NCI-H2171 (cell line): Measurements from ENCODE around the gene RNF144A.
"Not testable (repeated sequence)": the region's sequence is repeated elsewhere in the genome, so short reads cannot be mapped to it uniquely, and the experiment has no call there.

Experiments used
- DNase-seq: peaks from one replicate; lab custom pipeline; 2025; lab: John Stamatoyannopoulos, UW

RNF144A gene

GRCh38 chr2:6917071-6917760 lies at the start of gene RNF144A:
TSS of gene RNF144A (plus strand) at chr2:6917412. CDS start at chr2:6996927, 79,515 bp downstream.
- DNase-seq, result peak; percentile 58

- DNase-seq, result no peak
These were observed 44.8 kb upstream of the RNF144A start for GRCh38 chr2:6872394-6872793.

GRCh38 chr2:6874032-6874431 lies 43.2 kb upstream of the RNF144A start:
- DNase-seq, result no peak

- no peak for DNase-seq
These were observed 40.9 kb upstream of the RNF144A start for GRCh38 chr2:6876309-6876708.

- peak; percentile 33 for DNase-seq
These were observed 39.6 kb upstream of the RNF144A start, which contains the start of gene RSAD2 for GRCh38 chr2:6877402-6878304. TSS of gene RSAD2 (plus strand) at chr2:6877777. CDS start at chr2:6877801, 24 bp downstream.

- no peak for DNase-seq
These were observed 38.7 kb upstream of the RNF144A start for GRCh38 chr2:6878549-6878948.

- no peak for DNase-seq
These were observed 38.2 kb upstream of the RNF144A start for GRCh38 chr2:6879011-6879410.

- no peak for DNase-seq
These were observed 36.9 kb upstream of the RNF144A start for GRCh38 chr2:6880200-6880733.

- DNase-seq, result no peak
These were observed 36.2 kb upstream of the RNF144A start for GRCh38 chr2:6881046-6881445.

GRCh38 chr2:6881516-6881915 lies 35.7 kb upstream of the RNF144A start:
- no peak for DNase-seq

- no peak for DNase-seq
These were observed 33.6 kb upstream of the RNF144A start for GRCh38 chr2:6883448-6884122.

- DNase-seq, result no peak
These were observed 31.7 kb upstream of the RNF144A start for GRCh38 chr2:6885551-6885950.

- DNase-seq, result no peak
These were observed 31.2 kb upstream of the RNF144A start for GRCh38 chr2:6885968-6886367.

GRCh38 chr2:6887751-6888192 lies 29.4 kb upstream of the RNF144A start:
- no peak for DNase-seq

- no peak for DNase-seq
These were observed 28.5 kb upstream of the RNF144A start for GRCh38 chr2:6888724-6889123.

- no peak for DNase-seq
These were observed 23.2 kb upstream of the RNF144A start for GRCh38 chr2:6893876-6894482.

GRCh38 chr2:6896930-6897759 lies 20.1 kb upstream of the RNF144A start:
- no peak for DNase-seq

- DNase-seq, result not testable (repeated sequence)
These were observed 14.6 kb upstream of the RNF144A start for GRCh38 chr2:6902581-6902980.

- no peak for DNase-seq
These were observed 11.5 kb upstream of the RNF144A start for GRCh38 chr2:6905668-6906067.

- no peak for DNase-seq
These were observed 11.0 kb upstream of the RNF144A start for GRCh38 chr2:6906165-6906741.
